Keratinocyte (primary cell): ENCODE measurements around the gene TTC8.

ENCODE experiments used
- CTCF ChIP-seq, 3 experiments: IDR thresholded peaks in 1 of 3; conservative IDR thresholded peaks in 1 of 3; optimal IDR thresholded peaks in 1 of 3; 2 replicates in 2 of 3; 3 replicates in 1 of 3; pipeline versions ENCODE3 to v1.5.1; 2011; ENCODE audit warnings: low read length in 3 of 3, mild to moderate bottlenecking in 3 of 3, moderate library complexity in 2 of 3, control low read depth in 1 of 3, inconsistent platforms in 1 of 3; ENCODE audit not compliant: insufficient read depth in 2 of 3; ENCODE audit errors: extremely low read depth in 1 of 3
- EZH2 ChIP-seq: IDR thresholded peaks from one replicate; pipeline ENCODE4 v1.6.1; 2012; ENCODE audit warnings: inconsistent platforms, mild to moderate bottlenecking, low read length, moderate library complexity

GRCh38 chr14:88910386-88910785 is 85.9 kb downstream of the TTC8 start:
- TF ChIP-seq CTCF (optimal IDR thresholded peaks at IDR 0.05 in 1 of 3, IDR thresholded peaks at IDR 0.05 in 1 of 3, conservative IDR thresholded peaks at IDR 0.05 in 1 of 3; ENCODE audit: extremely low read depth in 1 of 3, insufficient read depth in 2 of 3, low read length in 3 of 3) = no peak
- no peak for TF ChIP-seq EZH2
